Measurements from ENCODE around the gene MYO19. TPM values are rescaled to one million over a fixed set of nuclear protein-coding genes. Genes with fewer than 3 reads are reported as not detected.

The MYO19 gene
- total RNA-seq, 1 experiment from 2014 or later, result 167 TPM

DNA sequence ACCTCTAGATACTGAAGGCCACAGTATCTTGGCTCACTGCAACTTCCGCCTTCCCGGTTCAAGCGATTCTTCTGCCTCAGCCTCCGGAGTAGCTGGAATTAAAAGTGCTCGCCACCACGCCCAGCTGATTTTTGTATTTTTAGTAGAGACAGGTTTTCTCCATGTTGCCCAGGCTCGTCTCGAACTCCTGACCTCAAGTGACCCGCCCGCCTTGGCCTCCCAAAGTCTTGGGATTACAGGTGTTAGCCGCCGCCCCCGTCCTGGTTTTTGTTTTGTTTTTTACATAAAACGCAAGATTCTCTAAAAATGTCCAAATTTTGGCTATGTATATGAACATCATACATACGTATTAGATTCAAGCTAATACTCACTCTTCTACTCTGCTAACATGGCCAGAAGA, 8.1 kb upstream of the MYO19 start:
- no peak overlapping the region for H3K27ac ChIP-seq (ENCODE audit: low read depth, low read length)
- peaks cover 5 to 13% of the 10 kb centered on the region in 2 experiments; a peak in 3 of 4 replicates for H3K36me3 ChIP-seq (ENCODE audit: control insufficient read depth in 1 of 2, insufficient read depth in 2 of 2, low read length in 2 of 2)
- POLR2A ChIA-PET, result no interaction called here
- no peaks in the 10 kb centered on the region for H4K20me1 ChIP-seq (ENCODE audit: insufficient read depth)
- no peak for DNase-seq (ENCODE audit: low read depth, low spot score)
- RAD21 ChIA-PET (ENCODE audit: low non-redundant PET in 1 of 2, low total read pairs in 2 of 2, uncharacterized antibody in 2 of 2, unreplicated experiment in 2 of 2), result no interaction called here
- no peak for ATAC-seq
- peaks cover 10 to 26% of the 10 kb centered on the region in 2 experiments; a peak in 3 of 4 replicates for H3K4me1 ChIP-seq (ENCODE audit: control insufficient read depth in 1 of 2, insufficient read depth in 2 of 2, low read length in 2 of 2)
- intact Hi-C loops (cut with micrococcal nuclease), result no loop called here
- H3K9ac ChIP-seq (ENCODE audit: low read length), result no peak overlapping the region
- no peaks in the 10 kb centered on the region for H3K9me3 ChIP-seq (ENCODE audit: control insufficient read depth in 1 of 2, insufficient read depth in 1 of 2, low read depth in 1 of 2, low read length in 2 of 2)
- H3K79me2 ChIP-seq (ENCODE audit: insufficient read depth, low read length), result peaks cover 50% of the 10 kb centered on the region
- H2AFZ ChIP-seq (ENCODE audit: low read depth, low read length, poor library complexity, severe bottlenecking), result no peak overlapping the region
- TF ChIP-seq EGR1 (IDR thresholded peaks at IDR 0.05; ENCODE audit: low read depth) (no peak), POLR2AphosphoS5 (IDR thresholded peaks at IDR 0.05; ENCODE audit: low read depth, low read length) (no peak), FOSL1 (IDR thresholded peaks at IDR 0.05; ENCODE audit: low read depth) (no peak), POLR2A (IDR thresholded peaks at IDR 0.05; ENCODE audit: borderline replicate concordance, extremely low read depth, insufficient read depth, insufficient read length) (no peak), RAD21 (IDR thresholded peaks at IDR 0.05; ENCODE audit: low read depth) (no peak), MAX (IDR thresholded peaks at IDR 0.05) (no peak), CTCF (IDR thresholded peaks at IDR 0.05 in 2 of 3, conservative IDR thresholded peaks at IDR 0.05 in 1 of 3; ENCODE audit: borderline replicate concordance in 1 of 3, insufficient read depth in 1 of 3, low read depth in 2 of 3, low read length in 2 of 3) (no peak)
- TF ChIP-seq, protein P1, sequence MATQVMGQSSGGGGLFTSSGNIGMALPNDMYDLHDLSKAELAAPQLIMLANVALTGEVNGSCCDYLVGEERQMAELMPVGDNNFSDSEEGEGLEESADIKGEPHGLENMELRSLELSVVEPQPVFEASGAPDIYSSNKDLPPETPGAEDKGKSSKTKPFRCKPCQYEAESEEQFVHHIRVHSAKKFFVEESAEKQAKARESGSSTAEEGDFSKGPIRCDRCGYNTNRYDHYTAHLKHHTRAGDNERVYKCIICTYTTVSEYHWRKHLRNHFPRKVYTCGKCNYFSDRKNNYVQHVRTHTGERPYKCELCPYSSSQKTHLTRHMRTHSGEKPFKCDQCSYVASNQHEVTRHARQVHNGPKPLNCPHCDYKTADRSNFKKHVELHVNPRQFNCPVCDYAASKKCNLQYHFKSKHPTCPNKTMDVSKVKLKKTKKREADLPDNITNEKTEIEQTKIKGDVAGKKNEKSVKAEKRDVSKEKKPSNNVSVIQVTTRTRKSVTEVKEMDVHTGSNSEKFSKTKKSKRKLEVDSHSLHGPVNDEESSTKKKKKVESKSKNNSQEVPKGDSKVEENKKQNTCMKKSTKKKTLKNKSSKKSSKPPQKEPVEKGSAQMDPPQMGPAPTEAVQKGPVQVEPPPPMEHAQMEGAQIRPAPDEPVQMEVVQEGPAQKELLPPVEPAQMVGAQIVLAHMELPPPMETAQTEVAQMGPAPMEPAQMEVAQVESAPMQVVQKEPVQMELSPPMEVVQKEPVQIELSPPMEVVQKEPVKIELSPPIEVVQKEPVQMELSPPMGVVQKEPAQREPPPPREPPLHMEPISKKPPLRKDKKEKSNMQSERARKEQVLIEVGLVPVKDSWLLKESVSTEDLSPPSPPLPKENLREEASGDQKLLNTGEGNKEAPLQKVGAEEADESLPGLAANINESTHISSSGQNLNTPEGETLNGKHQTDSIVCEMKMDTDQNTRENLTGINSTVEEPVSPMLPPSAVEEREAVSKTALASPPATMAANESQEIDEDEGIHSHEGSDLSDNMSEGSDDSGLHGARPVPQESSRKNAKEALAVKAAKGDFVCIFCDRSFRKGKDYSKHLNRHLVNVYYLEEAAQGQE (IDR thresholded peaks at IDR 0.05; ENCODE audit: low read depth), result no peak
- H3K4me2 ChIP-seq (ENCODE audit: low read length), result peak overlapping the region; percentile 87; the same call in 1 of the 2 replicates
- CTCF ChIA-PET, result no interaction called here
- BruUV-seq (replicated peaks), result no TSS peak
- no peak overlapping the region for H3K4me3 ChIP-seq (replicated peaks in 1 of 2; ENCODE audit: low read depth in 1 of 2, low read length in 2 of 2)
- no peaks in the 10 kb centered on the region for H3K27me3 ChIP-seq (ENCODE audit: insufficient read depth, low read length)
- H3K9me2 ChIP-seq (ENCODE audit: insufficient read depth), result no peaks in the 10 kb centered on the region

Measured in HCT116 (cell line).